PFSK-1 (cell line): ENCODE measurements around the gene TJAP1.

Experiments used
- POLR2AphosphoS5 ChIP-seq: IDR thresholded peaks from 2 replicates; pipeline ENCODE4 v1.6.1; 2012; ENCODE audit warnings: low read depth, mild to moderate bottlenecking, control low read depth, low read length, moderate library complexity
- TAF1 ChIP-seq: IDR thresholded peaks from 2 replicates; pipeline ENCODE4 v1.6.1; 2012; ENCODE audit warnings: low read length, control low read depth, borderline replicate concordance; ENCODE audit not compliant: insufficient read depth

DNA sequence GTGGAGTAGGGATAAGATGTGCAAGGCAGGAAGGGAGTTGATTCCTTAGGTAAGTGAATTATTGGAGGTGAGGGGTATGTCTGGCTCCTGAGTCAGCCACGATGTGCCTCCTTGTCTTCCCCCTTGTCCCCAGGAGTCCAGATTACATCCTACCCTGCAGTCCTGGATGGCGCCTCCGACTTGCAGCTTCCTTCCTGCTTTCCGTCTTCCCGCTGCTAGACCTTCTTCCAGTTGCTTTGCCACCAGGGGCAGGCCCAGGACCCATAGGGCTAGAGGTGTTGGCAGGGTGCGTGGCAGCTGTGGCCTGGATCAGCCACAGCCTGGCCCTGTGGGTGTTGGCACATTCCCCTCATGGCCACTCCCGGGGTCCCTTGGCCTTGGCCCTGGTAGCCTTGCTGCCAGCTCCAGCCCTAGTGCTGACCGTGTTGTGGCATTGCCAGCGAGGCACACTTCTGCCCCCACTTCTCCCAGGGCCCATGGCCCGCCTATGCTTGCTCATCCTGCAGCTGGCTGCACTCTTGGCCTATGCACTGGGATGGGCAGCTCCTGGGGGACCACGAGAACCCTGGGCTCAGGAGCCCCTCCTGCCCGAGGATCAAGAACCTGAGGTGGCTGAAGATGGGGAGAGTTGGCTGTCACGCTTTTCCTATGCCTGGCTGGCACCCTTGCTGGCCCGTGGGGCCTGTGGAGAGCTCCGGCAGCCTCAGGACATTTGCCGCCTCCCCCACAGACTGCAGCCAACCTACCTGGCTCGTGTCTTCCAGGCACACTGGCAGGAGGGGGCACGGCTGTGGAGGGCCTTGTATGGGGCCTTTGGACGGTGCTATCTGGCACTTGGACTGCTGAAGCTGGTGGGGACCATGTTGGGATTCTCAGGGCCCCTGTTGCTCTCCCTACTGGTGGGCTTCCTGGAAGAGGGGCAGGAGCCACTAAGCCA, 45.1 kb upstream of the TJAP1 start:
- TF ChIP-seq POLR2AphosphoS5 (no peak), TAF1 (no peak)
